Measurements from ENCODE around the gene IRX1.

The IRX1 gene

GRCh38 chr5:3595006-3595961, at the start of gene IRX1:
IRX1 (plus strand) TSS chr5:3595832; CDS start chr5:3596106, 274 bp downstream.
- no peak for DNase-seq

- DNase-seq = no peak
Observed at GRCh38 chr5:3546028-3546427, 49.6 kb upstream of the IRX1 start.

- DNase-seq = no peak
Observed at GRCh38 chr5:3564116-3564515, 31.5 kb upstream of the IRX1 start.

GRCh38 chr5:3564827-3565518, 30.7 kb upstream of the IRX1 start:
- DNase-seq = no peak

- no peak for DNase-seq
Observed at GRCh38 chr5:3584724-3585531, 10.7 kb upstream of the IRX1 start.

GRCh38 chr5:3590161-3590966, 5.3 kb upstream of the IRX1 start:
- no peak for DNase-seq

- DNase-seq = no peak
Observed at GRCh38 chr5:3590967-3591900, 4.4 kb upstream of the IRX1 start.

GRCh38 chr5:3592298-3592697, 3.3 kb upstream of the IRX1 start:
- no peak for DNase-seq

- DNase-seq = no peak
Observed at GRCh38 chr5:3593771-3594509, 1.7 kb upstream of the IRX1 start.

GRCh38 chr5:3594510-3595005, 1.1 kb upstream of the IRX1 start:
- DNase-seq = no peak

- DNase-seq = no peak
Observed at GRCh38 chr5:3596261-3596825, 711 bp downstream of the IRX1 start.

- no peak for DNase-seq
Observed at GRCh38 chr5:3596857-3597166, 1.2 kb downstream of the IRX1 start.

GRCh38 chr5:3597167-3598007, 1.8 kb downstream of the IRX1 start:
- DNase-seq = no peak

GRCh38 chr5:3598207-3598606, 2.6 kb downstream of the IRX1 start:
- DNase-seq = no peak

- no peak for DNase-seq
Observed at GRCh38 chr5:3598769-3599211, 3.2 kb downstream of the IRX1 start.

GRCh38 chr5:3599226-3600105, 3.8 kb downstream of the IRX1 start:
- DNase-seq = no peak

GRCh38 chr5:3600106-3601060, 4.8 kb downstream of the IRX1 start:
- no peak for DNase-seq

Measured in NCI-H1694 (cell line).